ENCODE results near the gene CYTH2. TPM values are rescaled to one million over a fixed set of nuclear protein-coding genes. Genes with fewer than 3 reads are reported as not detected.

The CYTH2 gene
- total and polyA plus RNA-seq, 2 experiments from 2014 or later: 138 to 179 TPM

DNA sequence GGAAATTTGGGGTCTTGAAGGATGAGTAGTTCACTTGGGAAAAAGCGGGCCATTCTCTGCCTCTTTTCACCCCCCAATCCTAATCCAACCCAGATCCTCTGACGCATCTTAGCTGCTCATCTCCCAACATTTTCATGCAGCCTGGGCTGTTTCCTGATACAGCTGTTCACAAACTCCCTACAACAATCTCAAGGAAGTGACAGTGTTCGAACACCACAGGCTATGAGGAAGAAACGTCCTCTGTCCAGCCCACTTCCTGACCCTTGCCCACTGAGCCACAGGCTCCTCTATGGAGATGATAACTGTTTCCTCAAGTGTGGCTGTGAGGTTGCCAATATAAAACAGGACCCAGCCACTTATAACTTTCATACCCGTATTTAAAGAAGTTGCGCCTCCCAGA is 26.2 kb downstream of the CYTH2 start:
- no peak for DNase-seq (ENCODE audit: low read depth in 1 of 2, low spot score in 1 of 2)
- H3K9me3 ChIP-seq (ENCODE audit: low read depth): no peaks in the 10 kb centered on the region
- no peaks in the 10 kb centered on the region for H3K27me3 ChIP-seq
- H3K4me1 ChIP-seq (ENCODE audit: low read depth): no peaks in the 10 kb centered on the region
- TF ChIP-seq, protein P1, sequence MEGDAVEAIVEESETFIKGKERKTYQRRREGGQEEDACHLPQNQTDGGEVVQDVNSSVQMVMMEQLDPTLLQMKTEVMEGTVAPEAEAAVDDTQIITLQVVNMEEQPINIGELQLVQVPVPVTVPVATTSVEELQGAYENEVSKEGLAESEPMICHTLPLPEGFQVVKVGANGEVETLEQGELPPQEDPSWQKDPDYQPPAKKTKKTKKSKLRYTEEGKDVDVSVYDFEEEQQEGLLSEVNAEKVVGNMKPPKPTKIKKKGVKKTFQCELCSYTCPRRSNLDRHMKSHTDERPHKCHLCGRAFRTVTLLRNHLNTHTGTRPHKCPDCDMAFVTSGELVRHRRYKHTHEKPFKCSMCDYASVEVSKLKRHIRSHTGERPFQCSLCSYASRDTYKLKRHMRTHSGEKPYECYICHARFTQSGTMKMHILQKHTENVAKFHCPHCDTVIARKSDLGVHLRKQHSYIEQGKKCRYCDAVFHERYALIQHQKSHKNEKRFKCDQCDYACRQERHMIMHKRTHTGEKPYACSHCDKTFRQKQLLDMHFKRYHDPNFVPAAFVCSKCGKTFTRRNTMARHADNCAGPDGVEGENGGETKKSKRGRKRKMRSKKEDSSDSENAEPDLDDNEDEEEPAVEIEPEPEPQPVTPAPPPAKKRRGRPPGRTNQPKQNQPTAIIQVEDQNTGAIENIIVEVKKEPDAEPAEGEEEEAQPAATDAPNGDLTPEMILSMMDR (IDR thresholded peaks at IDR 0.05; ENCODE audit: low read depth, low read length): no peak
- H3K4me3 ChIP-seq: no peak overlapping the region
- peak overlapping the region; percentile 23 for H3K27ac ChIP-seq
- no peaks in the 10 kb centered on the region for H3K36me3 ChIP-seq

GRCh38 chr19:48496959-48497727 is 28.0 kb downstream of the CYTH2 start:
- Histone ChIP-seq H3K36me3 (no peaks in the 10 kb centered on the region), H3K27ac (no peak overlapping the region), H3K27me3 (no peaks in the 10 kb centered on the region), H3K9me3 (ENCODE audit: low read depth) (no peaks in the 10 kb centered on the region), H3K4me3 (no peak overlapping the region), H3K4me1 (ENCODE audit: low read depth) (no peaks in the 10 kb centered on the region)
- DNase-seq (ENCODE audit: low read depth in 1 of 2, low spot score in 1 of 2): no peak
- TF ChIP-seq, protein P1 (IDR thresholded peaks at IDR 0.05; ENCODE audit: low read depth, low read length): no peak

DNA sequence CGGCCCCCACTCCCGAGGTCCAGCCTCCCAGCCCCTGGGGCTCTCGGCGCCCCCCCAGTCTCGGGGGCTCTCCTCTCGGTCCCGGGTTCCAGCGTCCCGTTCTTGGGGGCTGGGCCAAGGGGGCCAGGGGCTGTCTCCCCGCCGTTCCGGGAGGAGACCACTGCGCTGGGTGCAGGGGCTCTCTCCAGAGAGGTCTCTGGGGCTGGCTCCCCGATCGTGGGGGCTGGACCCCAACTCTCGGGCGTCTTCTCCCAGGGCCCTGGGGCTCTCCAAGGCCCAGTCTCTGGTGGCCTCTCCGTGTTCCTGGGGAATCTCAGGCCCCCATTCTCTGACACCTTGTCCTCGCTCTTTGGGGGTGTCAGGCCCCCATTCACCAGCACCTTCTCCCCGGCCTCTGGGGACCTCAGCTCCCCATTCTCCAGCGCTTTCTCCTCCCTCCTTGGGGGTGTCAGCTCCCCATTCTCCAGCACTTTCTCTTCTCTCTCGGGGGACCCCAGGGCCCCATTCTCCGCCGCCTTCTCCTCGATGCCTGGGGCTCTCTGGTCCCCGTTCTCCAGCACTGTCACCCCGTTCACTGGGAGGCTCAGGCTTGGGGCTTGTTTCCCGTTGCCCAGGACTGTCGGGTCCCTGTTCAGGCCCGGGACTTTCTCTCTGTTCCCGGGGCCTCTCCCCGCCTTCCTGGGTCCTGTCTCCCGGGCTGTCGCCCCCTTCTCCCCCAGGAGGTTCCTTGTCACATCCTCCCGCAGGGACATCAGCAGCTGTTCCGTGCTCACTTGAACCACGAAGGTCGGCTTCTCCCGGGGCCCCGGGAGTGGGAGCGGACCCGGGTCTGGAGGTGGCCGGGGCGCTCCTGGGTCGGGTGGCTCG is 28.8 kb downstream of the CYTH2 start:
- H3K4me1 ChIP-seq (ENCODE audit: low read depth): no peaks in the 10 kb centered on the region
- DNase-seq (ENCODE audit: low read depth in 1 of 2, low spot score in 1 of 2): no peak
- TF ChIP-seq, protein P1 (IDR thresholded peaks at IDR 0.05; ENCODE audit: low read depth, low read length): no peak
- no peaks in the 10 kb centered on the region for H3K27me3 ChIP-seq
- H3K27ac ChIP-seq: no peak overlapping the region
- no peaks in the 10 kb centered on the region for H3K9me3 ChIP-seq (ENCODE audit: low read depth)
- no peak overlapping the region for H3K4me3 ChIP-seq
- H3K36me3 ChIP-seq: no peaks in the 10 kb centered on the region

DNA sequence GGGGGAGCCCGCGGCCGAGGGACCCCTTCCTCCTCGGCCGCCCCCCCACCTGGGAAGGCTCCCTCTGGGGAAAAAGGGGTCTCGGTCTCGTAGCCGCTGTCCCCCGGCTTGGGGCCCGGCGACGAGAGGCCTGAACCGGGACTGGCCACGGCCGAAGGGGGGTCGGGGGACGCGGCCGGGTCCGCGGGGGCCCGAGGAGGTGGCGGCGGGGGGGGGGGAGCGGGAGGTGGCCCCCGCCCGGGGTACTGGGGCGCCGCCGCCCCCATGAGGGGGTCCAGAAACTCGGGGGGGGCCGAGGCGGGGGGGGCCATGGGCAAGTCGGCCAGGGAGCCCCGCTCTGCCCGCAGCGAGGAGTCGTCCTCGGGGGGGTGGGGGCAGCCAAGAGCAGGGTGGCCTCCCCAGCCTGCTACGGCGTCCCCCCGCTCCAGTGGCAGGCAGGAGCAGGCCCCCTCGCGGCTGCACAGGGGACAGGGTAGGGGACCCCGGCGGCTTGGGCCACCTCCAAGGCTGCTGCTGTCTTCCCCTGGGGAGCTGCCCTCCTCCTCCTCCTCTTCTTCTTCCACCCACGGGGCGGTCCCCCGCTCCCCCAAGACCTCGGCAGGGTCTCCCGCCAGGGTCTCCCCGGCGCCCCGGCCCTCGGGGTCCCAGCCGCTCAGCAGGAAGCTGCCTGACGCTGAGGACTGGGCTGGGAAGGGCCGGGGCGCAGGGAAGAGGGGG is 29.6 kb downstream of the CYTH2 start:
- TF ChIP-seq, protein P1 (IDR thresholded peaks at IDR 0.05; ENCODE audit: low read depth, low read length): no peak
- H3K27me3 ChIP-seq: no peaks in the 10 kb centered on the region
- no peak overlapping the region for H3K27ac ChIP-seq
- H3K4me1 ChIP-seq (ENCODE audit: low read depth): no peaks in the 10 kb centered on the region
- no peak for DNase-seq (ENCODE audit: low read depth in 1 of 2, low spot score in 1 of 2)
- H3K36me3 ChIP-seq: no peaks in the 10 kb centered on the region
- H3K9me3 ChIP-seq (ENCODE audit: low read depth): no peaks in the 10 kb centered on the region
- no peak overlapping the region for H3K4me3 ChIP-seq

DNA sequence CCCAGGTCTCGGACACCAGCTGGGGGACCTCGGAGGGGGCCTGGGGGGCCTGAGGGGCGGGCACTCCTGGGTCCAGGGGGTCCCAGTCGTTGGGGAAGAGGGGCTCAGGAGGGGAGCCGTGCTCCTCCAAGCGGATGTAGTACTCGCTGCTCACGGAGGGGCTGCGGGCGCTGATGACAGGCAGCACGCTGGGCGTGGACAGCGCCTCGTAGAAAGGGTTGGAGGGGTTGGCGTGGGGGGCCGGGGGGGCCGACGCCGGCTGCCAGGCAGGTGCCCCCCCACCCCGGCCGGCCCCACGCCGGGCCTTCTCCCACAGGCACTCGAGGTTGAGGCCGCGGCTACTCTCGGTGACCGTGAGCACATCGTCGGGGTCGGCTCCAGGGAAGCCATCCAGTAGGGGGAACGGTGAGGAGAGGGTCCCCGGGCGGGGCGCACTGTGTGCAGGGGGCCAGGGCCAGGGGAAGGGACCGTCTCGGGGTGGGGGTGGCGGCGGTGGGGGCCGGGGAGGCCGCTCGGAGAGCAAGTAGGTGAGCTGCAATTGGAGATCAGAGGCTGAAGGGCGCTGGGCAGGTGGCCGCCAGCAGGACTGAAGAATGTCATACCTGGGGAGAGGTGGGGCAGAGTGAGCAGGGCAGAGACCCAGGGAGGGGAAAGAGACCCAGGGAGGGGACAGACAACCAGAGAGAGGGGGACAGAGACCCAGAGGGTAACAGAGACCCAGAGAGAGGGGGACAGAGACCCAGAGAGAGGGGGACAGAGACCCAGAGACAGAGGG is 30.3 kb downstream of the CYTH2 start:
- TF ChIP-seq, protein P1 (IDR thresholded peaks at IDR 0.05; ENCODE audit: low read depth, low read length): no peak
- no peaks in the 10 kb centered on the region for H3K36me3 ChIP-seq
- H3K27ac ChIP-seq: no peak overlapping the region
- no peaks in the 10 kb centered on the region for H3K27me3 ChIP-seq
- DNase-seq (ENCODE audit: low read depth in 1 of 2, low spot score in 1 of 2): no peak
- H3K4me1 ChIP-seq (ENCODE audit: low read depth): no peaks in the 10 kb centered on the region
- H3K9me3 ChIP-seq (ENCODE audit: low read depth): no peaks in the 10 kb centered on the region
- no peak overlapping the region for H3K4me3 ChIP-seq

All from cardiac muscle cell (in vitro differentiated cells and primary cell).